NCI-H1048 (cell line): Measurements from ENCODE around the gene ACOXL.

Experiments used
- DNase-seq: peaks from one replicate; lab custom pipeline; 2025; lab: John Stamatoyannopoulos, UW

The ACOXL gene

DNA sequence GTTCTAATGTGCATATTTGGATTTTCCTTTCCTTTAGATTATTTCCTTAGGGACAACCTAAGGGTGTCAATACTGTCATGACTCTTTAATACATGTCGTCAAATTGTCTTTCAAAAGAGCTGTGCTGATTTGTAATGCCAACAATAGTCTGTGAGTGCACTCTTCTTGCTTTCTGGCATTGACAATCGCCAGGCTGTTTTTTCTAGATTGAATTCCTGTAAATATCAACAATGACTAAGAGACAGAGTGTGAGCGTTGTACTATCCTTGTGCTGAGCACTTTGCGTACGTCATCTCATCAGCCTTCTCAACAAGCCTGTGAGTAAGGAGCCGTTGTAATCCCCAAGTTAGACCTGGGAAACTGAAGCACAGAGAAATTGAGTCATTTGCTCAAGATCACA is 96.0 kb downstream of the ACOXL start:
- no peak for DNase-seq

DNA sequence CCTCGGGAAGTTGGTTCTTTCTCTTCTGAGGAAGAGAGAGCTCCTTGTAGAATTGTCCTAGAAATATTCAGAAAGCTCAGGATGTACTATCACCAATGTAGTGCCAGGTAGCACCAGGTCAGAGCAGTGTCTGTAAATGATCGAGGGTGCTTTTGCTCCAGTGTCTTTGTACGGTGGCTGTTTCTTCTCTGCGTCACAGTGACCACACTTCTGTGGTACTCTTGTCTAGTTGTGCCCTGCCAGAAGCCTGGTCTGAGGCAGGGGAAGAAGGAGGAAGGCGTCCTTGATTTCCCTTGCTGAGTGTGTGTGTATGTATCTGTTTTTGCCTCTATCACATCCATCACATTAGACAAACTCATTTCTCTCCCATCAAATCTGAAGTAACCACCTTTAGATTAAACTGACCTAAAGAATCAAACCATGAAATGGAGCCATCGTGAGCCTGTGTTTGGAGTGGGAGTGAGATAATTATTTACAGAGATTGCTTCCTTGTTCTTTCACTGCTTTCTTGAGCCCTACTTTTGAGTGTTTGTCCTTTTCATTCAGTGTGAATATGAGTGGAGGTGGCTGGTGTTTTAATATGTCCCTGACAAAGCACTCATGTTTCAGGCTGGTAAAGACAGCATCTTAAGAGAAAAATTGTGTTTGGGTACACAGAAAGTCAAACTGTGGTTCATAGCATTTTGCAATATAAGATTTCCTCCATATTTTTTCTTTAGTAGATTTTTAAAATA is 97.2 kb downstream of the ACOXL start:
- DNase-seq, result no peak

DNA sequence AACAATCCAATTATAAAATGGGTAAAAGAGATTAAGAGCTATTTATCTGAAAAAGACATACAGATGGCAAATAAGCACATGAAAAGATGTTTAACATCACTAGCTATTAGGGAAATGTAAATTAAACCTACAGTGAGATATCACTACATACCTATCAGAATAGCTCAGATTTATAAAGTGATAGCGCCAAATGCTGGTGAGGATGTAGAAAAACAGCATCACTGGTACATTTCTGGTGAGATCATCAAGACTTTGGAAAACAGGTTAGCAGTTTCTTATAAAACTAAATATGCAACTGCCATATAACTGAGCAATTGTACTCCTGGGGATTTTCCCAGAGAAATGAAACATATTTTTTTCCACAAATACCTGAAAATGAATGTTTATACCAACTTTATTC is 100.4 kb downstream of the ACOXL start:
- DNase-seq, result no peak

DNA sequence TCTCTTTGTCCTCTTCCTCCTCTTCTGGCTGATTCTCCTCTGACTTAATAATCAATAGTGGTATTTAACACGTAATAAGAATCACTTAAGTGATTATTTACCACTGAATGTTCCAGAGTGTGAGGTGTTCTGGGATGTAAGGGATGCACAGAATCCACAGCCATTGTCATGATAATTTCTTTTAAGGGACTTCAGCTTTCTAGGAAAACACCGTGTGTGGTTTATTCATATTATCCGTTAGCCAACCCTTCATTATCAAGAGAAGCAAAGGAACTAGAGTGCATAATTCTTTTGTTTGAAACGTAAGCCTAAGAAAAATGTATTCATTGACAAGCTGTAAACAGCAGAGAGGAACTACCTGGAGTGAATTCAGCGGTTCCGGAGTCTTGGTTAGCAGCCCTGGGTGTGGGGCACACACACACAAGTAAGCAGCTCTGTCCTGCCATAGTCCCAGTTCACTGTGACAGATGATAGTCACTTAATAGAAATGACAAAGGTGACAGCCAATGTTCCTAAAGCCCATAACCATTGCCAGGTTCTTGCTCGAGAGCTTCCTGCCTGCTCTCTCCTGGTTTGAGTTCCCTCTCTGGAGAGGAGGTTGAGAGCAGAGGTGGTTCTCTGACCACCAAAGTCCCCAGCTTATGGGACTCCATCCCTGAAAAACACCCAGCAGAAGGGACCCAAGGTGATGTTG is 101.9 kb downstream of the ACOXL start:
- no peak for DNase-seq

DNA sequence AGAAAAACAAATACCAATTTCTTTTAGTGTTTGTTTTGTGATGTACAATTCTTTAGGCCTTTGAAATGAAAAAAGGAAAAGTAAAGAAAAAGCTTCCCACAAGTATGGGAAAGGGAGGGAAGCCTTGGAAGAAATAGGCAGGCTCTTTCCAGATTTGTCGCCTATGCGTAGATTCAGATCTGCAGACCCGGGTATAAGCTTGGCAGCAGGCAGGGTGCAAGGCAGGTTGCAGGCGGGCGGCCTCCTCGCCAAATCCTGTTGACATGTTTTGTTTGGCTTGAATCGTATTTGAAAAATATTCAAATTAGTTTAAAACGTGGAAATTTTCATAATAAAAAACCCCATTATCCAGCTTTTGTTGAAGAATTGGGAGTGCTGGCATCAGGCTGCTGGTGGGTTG is 104.3 kb downstream of the ACOXL start:
- no peak for DNase-seq

DNA sequence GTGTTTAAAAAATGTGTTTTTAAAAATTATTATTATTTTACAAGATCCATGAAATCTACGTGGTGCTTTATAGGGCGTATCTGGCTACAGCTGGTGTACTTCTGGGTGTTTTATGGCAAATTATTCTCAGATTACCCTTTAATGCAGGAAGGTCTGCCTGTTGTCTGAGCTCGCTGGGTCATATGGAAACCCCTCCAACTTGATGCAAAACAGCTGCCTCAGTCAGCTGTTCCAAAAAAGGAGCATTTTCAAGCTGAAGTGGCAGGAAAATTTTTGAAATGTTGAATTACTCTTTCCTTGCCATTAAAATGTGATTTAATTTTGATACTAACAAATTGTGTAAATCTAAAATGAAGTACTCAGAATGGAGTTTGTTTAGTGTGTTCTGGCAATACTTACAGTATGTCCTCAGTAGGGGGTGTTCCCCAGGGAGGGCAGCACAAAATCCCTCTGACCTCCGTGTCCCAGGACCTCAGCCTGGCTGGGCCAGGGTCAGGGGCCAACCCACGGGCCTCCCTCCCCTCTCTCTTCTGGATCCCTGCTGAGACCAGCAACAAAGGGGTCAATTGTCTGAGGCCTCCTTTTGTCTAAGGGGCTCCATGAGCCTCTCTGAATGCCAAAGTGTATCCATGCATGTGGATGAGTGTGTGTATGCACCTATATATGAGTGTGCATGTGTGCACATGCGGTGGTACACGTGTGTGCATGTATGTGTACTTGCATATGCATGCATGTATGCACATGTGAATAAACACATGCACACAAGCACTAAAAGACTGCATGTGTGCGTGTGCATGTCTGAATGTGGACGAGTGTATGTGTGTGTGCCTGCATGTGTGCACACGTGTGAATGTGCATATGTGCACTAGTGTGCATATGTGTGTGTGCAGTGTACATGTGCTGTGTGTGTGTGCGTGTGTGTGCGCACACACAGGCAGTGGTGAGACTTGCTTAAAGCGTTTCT is 105.4 kb downstream of the ACOXL start:
- no peak for DNase-seq

DNA sequence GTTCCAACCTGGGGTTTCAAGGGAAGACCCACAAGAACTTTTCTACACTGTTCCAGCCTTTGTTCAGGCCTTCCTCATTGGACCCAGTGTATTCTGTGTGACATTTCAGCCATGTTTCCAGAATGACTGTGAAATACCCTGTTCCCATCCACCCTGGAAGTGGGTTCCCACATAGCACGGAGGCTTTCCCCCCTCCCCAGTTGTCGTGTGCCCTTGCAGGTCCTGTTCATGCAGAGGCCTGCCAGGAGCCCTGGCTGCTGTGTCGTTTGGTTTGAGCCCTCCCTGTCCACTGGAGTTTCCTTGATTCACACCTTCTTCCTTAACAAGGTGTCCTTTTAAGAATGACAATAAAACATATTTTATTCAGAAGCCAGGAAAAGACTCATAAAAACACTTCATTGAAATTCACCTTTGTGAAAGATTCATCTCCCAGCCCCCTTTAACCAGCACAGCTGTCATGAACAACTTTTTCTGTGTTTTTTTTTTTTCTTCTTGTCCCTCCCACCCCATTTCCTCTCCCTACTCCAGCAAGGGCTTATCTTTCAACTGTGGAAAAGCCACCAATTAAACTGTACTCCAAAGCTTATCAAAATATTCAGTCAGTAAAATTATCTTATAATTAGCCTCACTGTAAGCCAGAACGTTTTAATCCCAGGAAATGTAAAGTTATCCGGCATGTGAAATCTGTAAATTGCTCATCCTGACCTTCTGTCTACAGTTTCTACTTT is 106.4 kb downstream of the ACOXL start:
- DNase-seq, result no peak

DNA sequence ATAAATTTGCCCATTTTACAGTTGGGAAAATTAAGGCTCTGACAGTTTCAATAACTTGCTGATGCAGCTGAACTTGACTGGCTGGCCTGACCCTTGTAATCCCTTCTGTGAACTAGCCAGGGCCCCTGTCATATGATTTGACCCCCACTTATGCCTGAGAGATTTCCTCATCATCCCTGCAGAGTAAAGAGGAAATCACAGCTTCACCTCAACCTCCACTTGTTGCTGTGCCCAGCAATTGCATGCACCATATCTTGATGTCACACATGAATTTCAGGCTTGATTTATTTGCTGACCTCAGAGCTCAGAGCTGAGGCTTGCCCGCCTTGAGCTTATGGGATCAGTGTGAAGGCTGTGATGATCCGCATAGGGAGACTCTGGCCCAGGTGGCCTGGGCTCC is 108.1 kb downstream of the ACOXL start:
- no peak for DNase-seq

DNA sequence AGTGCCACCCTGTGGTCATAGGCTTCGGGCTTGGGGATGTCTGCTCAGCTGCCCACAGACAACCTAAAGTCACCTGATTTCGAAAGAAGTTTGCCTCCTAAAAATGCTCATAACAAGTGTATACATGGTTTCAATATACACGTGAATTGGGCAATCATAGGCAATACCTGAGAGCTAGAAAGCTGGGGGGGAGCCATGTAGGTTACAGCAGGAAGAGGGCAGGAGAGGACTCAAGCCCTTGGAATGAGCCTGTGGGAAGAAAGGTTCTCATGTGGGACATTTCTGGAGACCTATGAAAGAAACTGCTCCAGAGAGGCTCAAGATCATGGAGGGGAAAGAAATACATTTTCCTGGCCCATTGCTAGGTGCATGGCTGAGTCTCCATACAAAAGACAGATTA is 109.7 kb downstream of the ACOXL start:
- DNase-seq, result no peak

DNA sequence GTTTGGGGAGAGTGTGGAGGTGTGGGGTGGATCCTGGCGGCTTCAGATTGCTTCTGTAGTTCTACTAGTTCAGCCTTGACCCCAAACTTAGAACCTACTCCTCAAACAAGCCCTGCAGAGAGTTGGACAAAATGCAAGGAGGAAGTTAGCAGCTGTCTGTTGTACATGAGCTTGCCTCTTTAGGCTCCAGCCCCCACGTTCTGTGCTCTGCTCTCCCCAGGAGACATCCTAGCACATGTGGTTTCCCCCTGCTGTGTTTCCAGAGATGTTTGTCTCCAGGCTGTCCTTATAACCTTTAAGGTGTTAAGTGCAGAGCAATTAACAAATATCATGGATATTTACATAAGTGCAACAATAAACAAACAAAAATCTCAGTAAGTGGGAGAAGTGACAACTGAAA is 111.1 kb downstream of the ACOXL start:
- no peak for DNase-seq

DNA sequence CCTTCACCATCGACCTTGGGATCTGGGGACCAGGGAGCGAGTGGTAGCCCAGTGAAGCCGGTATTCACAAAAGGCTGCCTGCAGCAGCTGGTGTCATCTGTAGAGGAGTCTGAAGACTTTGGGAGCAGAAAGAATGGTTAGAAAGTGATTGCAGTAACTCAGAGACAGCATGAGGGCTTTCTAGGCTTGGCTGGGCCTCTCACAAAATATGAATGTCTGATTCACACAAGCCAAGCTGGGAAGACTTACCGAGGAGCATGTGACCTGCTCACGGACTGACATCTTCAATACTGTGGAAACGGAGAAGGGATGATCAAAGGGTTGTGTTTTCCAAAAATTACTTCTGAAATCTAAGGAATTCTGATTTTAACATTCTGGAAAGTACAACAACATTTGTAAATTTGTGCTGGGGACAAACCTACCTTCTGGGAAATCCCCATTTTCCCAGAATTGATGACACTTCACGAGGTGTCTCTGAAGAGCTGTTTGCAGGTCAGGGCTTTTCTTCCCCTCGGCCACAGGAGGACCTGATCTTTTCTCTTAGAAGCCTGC is 111.7 kb downstream of the ACOXL start:
- DNase-seq, result no peak

DNA sequence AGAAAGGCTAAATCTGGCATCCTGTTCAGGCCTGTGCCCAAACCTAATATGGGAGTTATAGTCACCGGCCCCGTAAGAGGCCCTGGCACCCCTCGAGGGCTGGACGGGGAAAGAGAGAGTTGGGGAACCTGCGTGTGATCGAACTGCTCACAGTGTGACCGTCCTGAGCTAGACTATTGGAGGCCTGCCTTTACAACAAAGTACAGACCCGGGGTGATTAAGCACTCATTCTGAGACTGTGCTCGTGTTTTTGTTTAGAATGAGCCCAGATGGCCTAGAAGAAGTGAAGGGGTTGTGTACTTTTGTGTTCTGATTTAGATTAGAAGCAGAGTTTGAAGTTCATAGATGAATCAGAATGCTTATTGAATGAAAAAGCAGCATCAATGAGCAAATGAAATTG is 115.3 kb downstream of the ACOXL start:
- no peak for DNase-seq

DNA sequence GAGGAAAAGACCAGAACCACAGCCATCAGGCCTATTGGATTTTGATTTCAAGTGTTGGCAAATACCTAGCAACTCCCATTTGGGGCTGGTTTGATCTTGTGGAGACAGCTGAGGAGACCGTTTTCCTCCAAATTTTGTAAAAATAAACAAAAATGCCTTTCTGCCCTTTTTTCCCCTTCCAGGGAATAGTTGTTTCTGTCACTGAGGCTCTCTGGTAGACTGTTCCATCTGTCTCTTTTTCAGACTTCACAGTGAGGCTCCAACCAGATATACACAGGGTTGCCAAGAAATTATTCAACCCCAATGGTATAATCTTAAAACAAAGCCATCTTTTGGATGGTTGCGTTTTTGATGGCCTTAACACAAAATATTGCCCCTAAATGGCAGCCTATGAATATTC is 115.7 kb downstream of the ACOXL start:
- no peak for DNase-seq

DNA sequence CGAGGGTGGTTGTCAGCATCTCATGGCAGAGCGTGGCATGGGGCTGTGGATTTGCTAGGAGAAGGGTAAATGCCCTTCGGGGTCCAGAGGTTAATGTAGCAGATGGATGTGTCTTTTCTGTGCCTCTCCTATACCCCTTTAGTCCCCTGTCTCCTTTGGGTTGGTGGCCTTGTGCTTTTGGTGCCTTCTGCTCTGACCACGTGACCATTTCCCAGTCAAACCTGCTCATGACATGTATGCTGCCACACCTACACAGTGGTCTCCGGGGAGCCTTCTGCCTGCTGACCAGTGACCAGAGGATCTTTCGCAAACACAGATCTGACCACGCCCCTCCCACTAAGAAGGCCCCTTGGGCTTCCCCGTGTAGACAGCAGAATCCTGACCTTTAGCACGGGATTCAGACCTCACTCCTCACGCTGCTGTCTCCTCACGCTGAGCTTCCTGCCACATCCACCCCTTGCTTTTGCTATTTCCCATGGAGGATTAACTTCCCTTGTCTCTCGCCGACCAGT is 116.2 kb downstream of the ACOXL start:
- DNase-seq, result no peak

DNA sequence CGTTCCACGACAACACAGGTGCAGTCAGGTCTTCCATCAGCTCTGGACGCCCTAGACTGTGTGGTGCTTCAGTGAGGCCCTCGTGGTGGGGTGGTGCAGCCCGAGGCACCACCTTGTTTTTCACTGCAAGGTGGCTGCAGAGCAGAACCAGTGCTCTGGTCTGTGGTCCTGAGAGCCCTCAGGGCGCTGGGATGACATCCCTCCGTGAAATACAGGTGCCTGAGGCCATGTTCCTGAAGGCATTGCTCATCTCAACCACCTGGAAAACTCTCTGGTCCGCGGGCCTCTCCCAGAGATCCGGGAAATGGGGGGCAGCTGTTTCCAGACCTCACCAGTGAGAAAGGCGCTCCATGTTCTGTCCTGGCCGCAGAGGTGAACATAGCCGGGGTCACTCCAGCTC is 119.2 kb downstream of the ACOXL start:
- DNase-seq, result no peak

DNA sequence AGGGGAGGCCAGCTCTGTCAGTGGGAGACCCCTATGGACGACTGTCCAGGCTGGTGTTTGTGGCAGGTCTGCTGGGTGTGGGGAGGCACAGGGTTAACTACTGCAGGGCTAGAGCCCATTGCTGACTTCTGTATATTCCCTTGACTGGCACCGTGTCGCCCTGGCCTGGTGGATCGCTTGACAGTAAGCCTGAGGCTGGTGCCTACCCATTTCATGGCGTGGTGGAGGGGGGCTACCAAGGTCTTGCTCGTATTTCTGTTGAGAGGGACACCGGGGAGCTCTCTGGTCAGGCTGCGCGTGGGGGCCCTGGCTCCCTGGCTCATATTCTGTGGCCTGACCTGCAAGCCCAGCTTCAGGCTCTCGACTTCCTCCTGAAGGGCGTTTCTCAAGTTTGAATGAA is 119.7 kb downstream of the ACOXL start:
- DNase-seq, result no peak

DNA sequence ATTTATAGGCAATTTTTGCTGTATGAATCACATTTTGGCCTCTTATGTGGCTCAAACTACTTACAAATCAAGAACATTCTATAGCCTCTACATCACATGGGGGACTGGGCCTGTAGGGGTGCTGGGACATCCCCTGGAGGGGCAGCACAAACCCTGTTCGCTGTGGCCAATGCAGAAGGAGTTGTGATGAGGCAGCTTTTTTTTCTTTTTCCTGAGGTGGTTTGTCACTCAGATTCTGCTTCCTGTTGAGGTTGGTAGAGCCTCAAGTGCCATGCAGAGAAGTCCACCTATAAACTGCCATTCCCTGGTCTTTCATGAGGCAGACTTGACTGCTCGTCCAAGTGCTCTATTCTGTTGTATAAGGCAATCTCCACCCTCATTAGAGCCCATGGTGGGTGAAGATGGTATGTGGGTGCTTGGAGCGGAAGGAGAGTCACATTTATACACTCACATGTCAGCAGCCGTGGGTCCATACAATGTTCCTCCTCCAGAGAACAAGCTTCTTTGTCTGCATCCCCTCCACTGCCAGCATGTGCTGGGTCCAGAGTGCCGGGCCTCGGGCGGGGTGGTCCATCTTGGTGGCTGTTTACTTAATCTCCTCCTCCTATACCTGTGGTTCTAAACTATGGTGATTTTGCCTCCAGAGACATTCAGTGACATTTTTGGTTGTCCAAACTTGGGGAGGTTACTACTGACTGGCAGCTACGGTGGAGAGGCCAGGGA is 120.3 kb downstream of the ACOXL start:
- no peak for DNase-seq

DNA sequence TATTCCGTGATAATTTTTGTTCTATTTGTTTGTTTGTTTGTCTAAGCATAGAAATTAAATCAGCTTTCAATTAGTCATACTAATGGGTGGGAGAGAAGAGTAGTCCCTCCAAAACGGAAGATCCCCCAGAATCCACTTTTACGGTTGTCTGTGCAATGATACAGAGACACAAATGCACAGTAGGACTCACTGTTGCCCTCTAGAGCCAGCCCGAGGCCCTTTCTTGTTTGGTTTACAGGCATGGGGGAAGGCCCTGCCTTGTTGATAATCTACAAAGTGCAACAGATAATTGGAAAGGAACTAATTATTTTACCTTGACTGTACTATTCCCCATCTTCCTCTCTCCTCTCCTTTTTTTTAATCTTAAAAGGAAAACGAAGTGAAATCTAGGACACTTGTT is 121.1 kb downstream of the ACOXL start:
- no peak for DNase-seq

DNA sequence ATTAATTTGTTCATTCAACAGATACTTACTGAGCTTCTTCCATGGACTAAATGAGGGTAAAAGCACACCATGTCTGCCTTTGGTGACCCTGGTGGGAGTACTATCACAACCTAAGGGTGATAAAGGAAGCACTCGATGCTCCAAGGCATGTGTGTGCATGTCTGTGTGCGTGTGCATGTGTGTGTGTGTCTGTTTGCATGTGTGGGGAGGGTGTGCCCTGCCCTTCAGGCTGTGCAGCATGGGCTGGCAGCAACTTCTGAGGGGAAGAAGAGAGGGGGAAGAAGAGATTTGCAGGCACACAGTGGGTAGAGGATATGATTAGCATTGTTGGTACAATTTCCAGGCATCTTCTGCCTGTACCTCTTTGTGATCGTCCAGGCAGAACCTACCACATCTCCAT is 121.6 kb downstream of the ACOXL start:
- no peak for DNase-seq

DNA sequence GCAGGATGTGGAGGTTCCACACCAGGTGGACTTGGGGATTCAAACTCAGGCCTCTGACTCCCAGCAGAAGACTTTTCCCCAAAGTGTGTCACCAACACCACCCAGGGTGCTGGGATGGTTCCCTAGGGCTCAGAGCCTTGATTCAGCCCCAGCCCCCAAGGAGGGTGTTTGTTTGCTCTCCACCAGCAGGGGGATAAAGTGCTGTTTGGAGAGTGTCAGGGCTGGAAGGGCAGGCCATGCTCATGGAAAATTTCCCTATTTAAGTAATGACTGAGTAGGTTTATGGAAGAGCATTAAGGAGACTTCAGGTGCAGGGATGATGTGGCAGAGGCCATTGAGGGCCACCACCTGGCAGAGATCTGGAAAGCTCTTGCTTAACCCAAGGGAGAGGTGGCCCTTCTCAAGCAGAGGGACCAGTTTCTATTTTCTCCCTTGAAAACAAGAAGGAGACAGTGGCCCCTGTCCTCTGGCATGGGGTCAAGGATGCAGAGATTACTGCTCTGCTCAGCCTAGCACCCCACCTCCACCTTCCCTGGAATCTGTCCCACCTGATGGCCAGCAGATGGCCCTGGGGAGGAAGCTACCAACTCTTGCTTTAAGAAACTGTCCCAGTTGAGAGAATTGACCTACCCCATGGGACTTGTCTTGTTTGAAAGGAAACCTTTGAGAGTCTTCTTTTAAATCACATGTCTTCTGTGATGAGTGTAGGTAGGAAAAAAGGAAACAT is 122.1 kb downstream of the ACOXL start:
- DNase-seq, result no peak
